GM12873 (cell line): ENCODE results near the gene ABCB8.

Source experiments
- CTCF ChIP-seq: IDR thresholded peaks from 2 replicates; pipeline ENCODE4 v1.5.1; 2012; ENCODE audit warnings: low read depth, mild to moderate bottlenecking, moderate library complexity, low read length, control low read depth; ENCODE audit not compliant: insufficient read depth; ENCODE audit errors: missing control alignments

Gene ABCB8

DNA sequence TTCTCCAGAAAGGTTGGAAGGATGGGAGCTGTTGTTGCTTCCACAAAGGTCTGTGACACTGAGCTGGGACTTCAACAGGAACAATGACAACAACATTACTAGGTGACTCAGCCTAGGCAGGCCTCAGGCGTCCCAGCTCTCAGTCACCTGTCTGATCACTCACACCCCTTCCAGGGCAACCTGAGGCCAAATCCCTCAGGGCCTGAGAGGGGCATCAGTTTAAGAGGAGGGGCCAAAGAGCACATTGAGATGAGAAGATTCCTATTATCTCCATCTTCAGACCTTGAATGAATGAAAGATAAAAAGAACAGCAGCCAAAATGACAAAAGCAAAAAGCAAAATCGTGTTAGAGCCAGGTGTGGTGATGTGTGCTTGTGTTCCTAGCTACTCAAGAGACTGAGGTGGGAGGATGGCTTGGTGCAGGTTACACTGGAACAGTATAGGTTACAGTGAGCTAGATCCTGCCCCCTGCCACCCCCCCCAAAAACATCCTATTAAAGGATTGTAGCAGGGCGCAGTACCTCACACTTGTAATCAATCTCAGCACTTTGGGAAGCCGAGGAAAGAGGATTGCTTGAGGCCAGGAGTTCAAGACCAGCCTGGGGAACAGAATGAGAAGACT is 3.7 kb upstream of the ABCB8 start, which contains the start of gene ATG9B:
Gene ATG9B (minus strand): TSS at position 60 of the 622 bp plus-strand sequence. CDS start 71 bp downstream, outside the sequence.
- no peak for TF ChIP-seq CTCF

GRCh38 chr7:151025924-151026671 is 2.2 kb upstream of the ABCB8 start:
- no peak for TF ChIP-seq CTCF

DNA sequence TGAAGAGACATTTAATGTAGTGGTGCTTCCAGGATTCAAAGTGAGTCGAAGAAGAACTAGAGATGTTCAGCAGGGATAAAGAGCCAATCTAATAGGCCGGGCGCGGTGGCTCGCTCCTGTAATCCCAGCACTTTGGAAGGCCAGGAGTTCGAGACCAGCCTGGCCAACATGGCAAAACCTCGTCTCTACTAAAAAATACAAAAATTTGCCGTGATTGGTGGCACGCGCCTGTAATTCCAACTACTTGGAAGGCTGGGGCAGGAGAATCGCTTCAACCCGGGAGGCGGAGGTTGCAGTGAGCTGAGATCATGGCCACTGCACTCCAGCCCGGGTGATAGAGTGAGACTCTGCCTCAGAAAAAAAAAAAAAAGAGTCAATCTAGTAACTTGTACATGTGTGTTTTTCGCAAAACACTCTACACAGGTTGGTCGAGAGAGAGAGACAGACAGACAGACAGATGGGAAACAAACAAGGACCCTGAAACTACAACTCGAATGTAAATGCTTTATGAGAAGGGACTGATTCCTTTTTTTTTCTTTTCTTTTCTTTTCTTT is 775 bp downstream of the ABCB8 start:
- TF ChIP-seq CTCF: no peak

- TF ChIP-seq CTCF: no peak
These were observed 2.8 kb downstream of the ABCB8 start for GRCh38 chr7:151031011-151031410.

- peak; percentile 8 for TF ChIP-seq CTCF
These were observed 5.0 kb downstream of the ABCB8 start for GRCh38 chr7:151032936-151033863.

DNA sequence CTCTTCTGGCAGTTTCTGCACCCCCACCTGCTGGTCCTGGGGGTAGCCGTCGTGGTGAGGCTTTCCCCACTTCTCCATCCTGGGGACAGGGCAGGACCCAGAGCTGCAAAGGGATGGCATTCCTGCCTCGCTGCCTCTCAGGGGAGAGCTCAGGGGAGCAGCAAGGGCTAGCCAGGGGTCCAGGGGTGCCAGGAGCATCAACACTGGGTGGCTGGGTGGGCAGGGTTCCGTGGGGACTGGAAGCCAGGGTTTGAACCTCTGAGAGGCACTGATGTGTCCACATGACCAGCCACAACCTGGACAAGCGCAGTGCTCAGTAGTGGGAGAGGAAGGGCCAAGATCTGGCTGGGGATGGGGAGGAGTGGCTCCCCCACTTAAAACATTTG is 5.6 kb downstream of the ABCB8 start:
- no peak for TF ChIP-seq CTCF
